Left ventricle myocardium inferior (tissue), 1 donor: Measurements from ENCODE around the gene NRP2. TPM values are rescaled to one million over a fixed set of nuclear protein-coding genes. Genes with fewer than 3 reads are reported as not detected.

Experiments used
- DNase-seq: peaks from one replicate; pipeline ENCODE4 v3.0.0-alpha.2; 2020
- H3K27ac ChIP-seq: fragments of 200-600 bp; replicated peaks from 2 replicates; pipeline ENCODE4 v1.8.0; 2021
- H3K27me3 ChIP-seq: fragments of 200-600 bp; 2 replicates; pipeline ENCODE4 v1.8.0; 2021; ENCODE audit warnings: low read depth
- H3K36me3 ChIP-seq: fragments of 200-600 bp; 2 replicates; pipeline ENCODE4 v1.8.0; 2021
- H3K4me1 ChIP-seq: fragments of 200-600 bp; 2 replicates; pipeline ENCODE4 v1.8.0; 2021
- H3K4me3 ChIP-seq: fragments of 200-600 bp; 2 replicates; pipeline ENCODE4 v1.8.0; 2021; ENCODE audit warnings: mild to moderate bottlenecking, moderate library complexity
- H3K9me3 ChIP-seq: fragments of 200-600 bp; replicated peaks from 2 replicates; pipeline ENCODE4 v1.8.0; 2021
- CTCF ChIP-seq: fragments of 200-600 bp; IDR thresholded peaks from 2 replicates; pipeline ENCODE4 v1.8.0; 2021; ENCODE audit warnings: antibody characterized with exemption, mild to moderate bottlenecking, borderline replicate concordance
- intact Hi-C: fragments of 100-400 bp; cut with micrococcal nuclease; formaldehyde crosslinking; loops from one replicate; pipeline ENCODE4 v1.11.0; 2022
- total RNA-seq: library from RNA; stranded (reverse); fragmentation: NEBNext Ultra II Directional; extraction: Animal tissue kit (Norgen Biotek cat#: 25700); gene quantifications from one replicate; pipeline ENCODE4 v1.2.1, GENCODE V29; 2021
- donor health status: DM: no; HTN: yes; CAD: no; lungs with severe emphysema.

Gene NRP2
- total RNA-seq, 1 donor from 2014 or later = 7.6 TPM

DNA sequence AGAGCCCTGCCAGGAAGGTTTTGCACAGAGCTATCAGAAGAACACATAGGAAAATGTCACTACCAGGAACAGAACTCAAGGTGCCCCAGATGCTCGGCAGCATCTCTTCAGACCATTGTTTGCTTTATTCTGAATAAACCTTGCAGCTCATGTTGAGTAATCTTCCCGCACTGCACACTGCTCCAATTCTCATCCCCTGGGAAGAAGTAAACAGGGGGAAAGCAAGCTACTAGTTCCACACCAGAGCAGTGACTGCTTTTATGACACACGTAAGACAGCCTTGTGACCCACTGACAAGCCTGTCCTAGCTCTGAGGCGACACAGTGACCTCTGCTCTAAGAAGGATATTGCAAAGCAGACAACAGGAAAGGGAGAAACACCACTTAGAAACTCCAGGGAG, 44.2 kb downstream of the NRP2 start:
- H3K4me3 ChIP-seq = no peak overlapping the region
- no peak overlapping the region for H3K27ac ChIP-seq
- H3K27me3 ChIP-seq = no peaks in the 10 kb centered on the region
- DNase-seq = no peak
- no peaks in the 10 kb centered on the region for H3K4me1 ChIP-seq
- intact Hi-C loops = no loop called here
- no peak for TF ChIP-seq CTCF
- no peaks in the 10 kb centered on the region for H3K9me3 ChIP-seq
- peaks cover 22% of the 10 kb centered on the region for H3K36me3 ChIP-seq

DNA sequence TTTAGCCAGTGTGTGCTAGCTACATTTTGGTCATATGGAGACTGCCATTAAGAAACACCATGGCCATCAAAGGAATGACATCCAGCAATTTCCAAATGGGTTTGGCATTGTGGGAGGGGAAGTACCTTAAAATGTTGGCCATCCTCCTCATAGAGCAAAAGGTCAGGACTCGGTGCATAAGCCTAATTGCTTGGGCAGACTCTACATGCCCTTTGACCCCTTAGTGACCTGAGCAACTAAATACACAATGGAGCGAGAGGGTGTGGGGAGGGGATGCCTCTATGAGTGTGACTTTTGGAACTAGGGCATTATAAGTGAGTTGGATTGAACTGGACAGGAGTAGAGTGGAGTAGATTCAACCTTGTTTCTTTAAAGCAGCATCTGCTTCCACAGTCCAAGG, 44.9 kb downstream of the NRP2 start:
- no peak for TF ChIP-seq CTCF
- Histone ChIP-seq H3K4me3 (no peak overlapping the region), H3K27ac (no peak overlapping the region), H3K27me3 (no peaks in the 10 kb centered on the region), H3K36me3 (peaks cover 22% of the 10 kb centered on the region), H3K9me3 (no peaks in the 10 kb centered on the region), H3K4me1 (peaks cover under 1% of the 10 kb centered on the region)
- intact Hi-C loops = no loop called here
- DNase-seq = no peak

GRCh38 chr2:205728366-205728765, 46.1 kb downstream of the NRP2 start:
- Histone ChIP-seq H3K4me3 (no peak overlapping the region), H3K27ac (no peak overlapping the region), H3K36me3 (peaks cover 22% of the 10 kb centered on the region), H3K9me3 (no peaks in the 10 kb centered on the region), H3K27me3 (no peaks in the 10 kb centered on the region), H3K4me1 (peaks cover 5% of the 10 kb centered on the region)
- DNase-seq = no peak
- no peak for TF ChIP-seq CTCF
- intact Hi-C loops = no loop called here

DNA sequence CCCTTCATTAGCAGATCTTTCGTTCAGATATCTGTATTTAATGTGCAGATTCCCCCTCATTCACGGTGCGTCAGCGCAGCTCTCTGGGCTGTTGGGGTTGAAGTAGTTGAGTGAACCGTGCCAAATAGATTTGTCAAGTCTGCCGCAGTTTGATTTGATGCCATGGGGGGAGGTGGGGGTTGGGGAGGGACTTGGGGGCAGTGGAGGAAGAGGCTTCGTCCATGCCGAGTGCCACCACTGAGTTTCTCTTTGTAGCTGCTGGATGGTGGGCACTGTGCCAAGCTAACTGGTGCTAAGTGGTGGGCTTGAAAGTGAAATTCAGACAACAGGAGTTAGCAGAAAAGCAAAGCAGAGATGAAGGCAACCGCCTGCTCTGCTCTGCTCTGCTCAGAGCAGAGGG, 47.9 kb downstream of the NRP2 start:
- H3K27me3 ChIP-seq = no peaks in the 10 kb centered on the region
- intact Hi-C loops = no loop called here
- no peak for TF ChIP-seq CTCF
- H3K4me3 ChIP-seq = no peak overlapping the region
- H3K9me3 ChIP-seq = no peaks in the 10 kb centered on the region
- DNase-seq = no peak
- peaks cover 14% of the 10 kb centered on the region for H3K4me1 ChIP-seq
- H3K27ac ChIP-seq = no peak overlapping the region
- H3K36me3 ChIP-seq = peaks cover 15% of the 10 kb centered on the region

DNA sequence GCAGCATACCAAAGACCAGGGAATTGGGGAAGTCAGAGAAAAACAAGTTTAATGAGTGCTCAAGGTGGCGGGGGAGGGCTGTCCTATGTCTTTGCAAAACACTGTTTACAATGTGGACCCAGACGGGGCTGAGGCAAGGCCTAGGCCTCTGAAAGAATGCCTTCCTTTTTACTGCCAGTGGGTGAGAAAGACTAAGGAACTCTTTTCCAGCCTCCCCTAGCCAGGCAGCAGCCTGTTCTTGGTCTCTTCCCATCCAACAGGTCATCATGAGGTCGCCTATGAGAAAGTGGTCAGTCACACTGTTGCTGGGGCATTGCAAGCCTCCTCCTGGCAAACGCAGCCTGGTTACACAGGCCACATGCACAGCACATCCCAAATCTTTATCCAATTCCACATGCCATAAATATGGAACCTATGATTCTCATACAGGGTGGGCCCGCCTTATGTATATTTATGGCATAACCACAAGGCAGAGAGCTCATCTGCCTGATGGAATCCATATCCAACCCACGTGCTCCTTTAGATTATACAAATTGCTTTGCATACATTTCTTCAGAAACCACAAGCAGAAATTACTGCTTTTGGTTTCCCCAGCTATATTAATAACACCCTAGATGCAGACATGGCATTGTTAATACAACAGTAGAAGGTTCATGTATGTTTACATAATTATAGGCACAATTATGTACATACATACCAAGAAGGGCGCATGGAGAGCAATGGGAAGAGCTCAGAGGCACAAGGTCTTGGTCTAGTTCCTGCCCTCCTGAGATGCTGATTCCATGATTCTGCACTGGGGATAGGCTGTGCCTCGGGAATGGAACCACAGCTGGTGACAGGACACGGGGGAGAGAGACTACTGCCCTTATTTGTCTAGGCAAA, 48.6 kb downstream of the NRP2 start:
- intact Hi-C loops = no loop called here
- DNase-seq = no peak
- H3K27ac ChIP-seq = no peak overlapping the region
- no peak overlapping the region for H3K4me3 ChIP-seq
- H3K9me3 ChIP-seq = no peaks in the 10 kb centered on the region
- no peak for TF ChIP-seq CTCF
- peaks cover 10% of the 10 kb centered on the region for H3K36me3 ChIP-seq
- no peaks in the 10 kb centered on the region for H3K27me3 ChIP-seq
- peaks cover 14% of the 10 kb centered on the region for H3K4me1 ChIP-seq
